GM18867 (cell line): ENCODE results near the gene TRAPPC13.
"Not testable (repeated sequence)": the region's sequence is repeated elsewhere in the genome, so short reads cannot be mapped to it uniquely, and the experiment has no call there.

Source experiments
- ATAC-seq: cut with Tn5 transposase; IDR thresholded peaks from one replicate; pipeline ENCODE4 v1.9.1; 2021; ENCODE audit warnings: mild to moderate bottlenecking, moderate library complexity; ENCODE audit not compliant: unreplicated experiment

Gene TRAPPC13, protein sequence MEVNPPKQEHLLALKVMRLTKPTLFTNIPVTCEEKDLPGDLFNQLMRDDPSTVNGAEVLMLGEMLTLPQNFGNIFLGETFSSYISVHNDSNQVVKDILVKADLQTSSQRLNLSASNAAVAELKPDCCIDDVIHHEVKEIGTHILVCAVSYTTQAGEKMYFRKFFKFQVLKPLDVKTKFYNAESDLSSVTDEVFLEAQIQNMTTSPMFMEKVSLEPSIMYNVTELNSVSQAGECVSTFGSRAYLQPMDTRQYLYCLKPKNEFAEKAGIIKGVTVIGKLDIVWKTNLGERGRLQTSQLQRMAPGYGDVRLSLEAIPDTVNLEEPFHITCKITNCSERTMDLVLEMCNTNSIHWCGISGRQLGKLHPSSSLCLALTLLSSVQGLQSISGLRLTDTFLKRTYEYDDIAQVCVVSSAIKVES

DNA sequence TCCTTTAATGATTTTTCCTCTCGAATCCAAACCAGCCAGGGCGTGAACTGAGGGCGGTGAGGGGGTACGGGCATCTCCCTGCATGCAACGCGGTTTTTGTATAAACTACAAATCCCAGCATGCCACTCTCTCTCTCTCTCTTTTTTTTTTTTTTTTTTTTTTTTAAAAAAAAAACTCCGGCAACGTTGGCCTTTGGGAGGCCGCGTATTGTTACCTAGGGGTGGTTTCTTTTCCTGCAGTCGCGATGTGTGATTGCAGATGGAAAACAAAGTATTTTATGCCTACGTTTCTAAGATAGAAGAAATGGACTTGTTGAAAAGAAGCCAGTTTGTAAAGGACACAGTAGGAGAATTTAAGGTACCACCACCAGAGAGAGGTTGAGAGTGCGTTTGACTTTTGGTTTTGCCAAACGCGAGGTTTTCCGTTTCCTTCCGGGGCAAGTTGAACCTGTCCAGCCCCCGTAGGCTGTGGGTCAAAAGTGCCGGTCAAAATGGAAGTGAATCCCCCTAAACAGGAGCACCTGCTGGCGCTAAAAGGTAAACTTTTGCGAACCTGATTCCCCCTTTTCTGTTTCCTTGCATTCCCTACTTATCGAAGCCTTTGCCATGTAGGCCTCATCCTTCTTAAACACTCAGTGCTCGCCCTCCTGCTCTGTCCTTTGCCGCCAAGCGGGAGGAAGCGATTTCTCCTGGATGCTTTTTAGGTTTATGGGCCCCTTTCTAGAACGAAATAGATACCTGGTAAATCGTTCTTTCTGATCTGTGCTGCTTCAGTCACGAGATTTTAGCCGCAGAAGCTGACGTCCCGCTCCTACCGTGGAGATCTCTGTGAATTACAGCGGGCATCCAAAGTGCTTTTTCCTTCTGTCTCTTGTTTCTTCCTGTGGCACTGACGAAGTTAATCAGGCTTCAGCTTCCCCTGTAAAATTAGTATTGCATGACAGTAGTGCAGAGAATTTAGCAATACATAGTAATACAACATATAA is at the start of gene TRAPPC13, which contains the start of gene SHLD3:
TRAPPC13 (plus strand) TSS at position 457 of the 985 bp plus-strand sequence; CDS start at position 491, 34 bp downstream.
SHLD3 (plus strand) TSS at position 457 of the 985 bp plus-strand sequence. CDS start 4,561 bp downstream, outside the sequence.
- ATAC-seq: peak; percentile 76

DNA sequence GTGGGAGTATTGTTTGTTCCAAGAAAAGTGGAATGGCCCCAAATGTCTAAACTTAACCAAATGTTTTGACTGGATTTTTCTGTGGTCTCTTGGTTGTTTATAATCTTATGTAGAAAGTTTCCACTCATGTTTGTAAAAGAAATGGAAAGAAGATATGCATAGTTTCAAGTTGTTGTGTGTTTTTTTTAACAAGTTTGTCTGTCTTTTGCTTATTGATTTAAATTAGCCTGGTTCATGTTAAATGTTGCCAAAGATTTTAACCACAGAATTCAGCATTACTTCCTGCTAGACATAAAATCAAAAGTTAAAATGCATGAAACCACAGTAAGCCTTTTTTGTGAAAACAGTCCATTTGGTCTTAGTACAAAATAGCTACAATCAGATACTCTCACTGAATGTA is 47.7 kb upstream of the TRAPPC13 start:
- no peak for ATAC-seq

DNA sequence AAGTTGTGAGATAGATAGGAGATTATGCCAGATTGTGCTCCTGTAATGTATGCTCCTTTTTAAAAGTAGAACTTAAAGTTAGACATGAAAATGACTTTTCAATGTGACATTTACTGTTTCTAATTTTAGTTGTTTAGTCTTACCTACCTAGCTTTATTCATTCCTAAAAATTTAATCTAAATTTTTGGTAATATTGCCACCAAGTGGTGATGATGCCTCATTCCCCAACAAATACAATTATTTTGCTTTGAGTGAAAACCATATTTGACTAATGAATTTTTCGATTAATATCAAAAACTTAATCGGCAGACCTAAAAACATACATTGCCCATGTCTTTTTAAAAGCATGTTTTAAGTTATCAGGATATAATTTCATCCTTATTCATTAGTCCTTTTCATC is 36.1 kb upstream of the TRAPPC13 start:
- no peak for ATAC-seq

DNA sequence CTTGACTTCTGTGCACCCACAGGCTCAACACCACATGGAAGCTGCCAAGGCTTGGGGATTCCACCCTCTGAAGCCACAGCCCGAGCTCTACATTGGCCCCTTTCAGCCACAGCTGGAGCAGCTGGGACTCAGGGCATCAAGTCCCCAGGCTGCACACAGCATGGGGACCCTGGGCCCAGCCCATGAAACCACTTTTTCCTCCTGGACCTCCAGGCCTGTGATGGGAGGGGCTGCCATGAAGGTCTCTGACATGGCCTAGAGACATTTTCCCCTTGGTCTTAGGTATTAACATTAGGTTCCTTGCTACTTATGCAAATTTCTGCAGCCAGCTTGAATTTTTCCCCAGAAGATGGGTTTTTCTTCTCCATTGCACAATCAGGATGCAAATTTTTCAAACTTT is 23.1 kb upstream of the TRAPPC13 start:
- not testable (repeated sequence) for ATAC-seq

DNA sequence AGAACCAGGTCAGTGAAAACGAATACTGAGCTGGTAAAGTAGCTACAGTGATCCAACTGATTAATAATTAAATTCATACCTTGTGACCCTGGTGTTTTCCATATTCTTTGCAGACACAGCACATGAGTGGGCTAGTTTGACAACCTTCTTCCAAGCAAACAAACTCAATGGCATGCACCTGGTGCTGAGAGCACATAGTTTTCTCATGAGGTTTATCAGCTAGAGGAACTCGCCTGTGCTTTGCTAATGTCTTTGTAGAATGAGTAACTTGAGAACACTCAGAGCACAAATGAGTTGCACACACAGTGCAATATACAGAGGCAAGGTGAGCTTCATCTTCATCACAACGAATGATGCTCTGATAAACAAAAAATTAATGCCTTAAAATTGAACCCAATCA is 13.3 kb upstream of the TRAPPC13 start:
- ATAC-seq: no peak

DNA sequence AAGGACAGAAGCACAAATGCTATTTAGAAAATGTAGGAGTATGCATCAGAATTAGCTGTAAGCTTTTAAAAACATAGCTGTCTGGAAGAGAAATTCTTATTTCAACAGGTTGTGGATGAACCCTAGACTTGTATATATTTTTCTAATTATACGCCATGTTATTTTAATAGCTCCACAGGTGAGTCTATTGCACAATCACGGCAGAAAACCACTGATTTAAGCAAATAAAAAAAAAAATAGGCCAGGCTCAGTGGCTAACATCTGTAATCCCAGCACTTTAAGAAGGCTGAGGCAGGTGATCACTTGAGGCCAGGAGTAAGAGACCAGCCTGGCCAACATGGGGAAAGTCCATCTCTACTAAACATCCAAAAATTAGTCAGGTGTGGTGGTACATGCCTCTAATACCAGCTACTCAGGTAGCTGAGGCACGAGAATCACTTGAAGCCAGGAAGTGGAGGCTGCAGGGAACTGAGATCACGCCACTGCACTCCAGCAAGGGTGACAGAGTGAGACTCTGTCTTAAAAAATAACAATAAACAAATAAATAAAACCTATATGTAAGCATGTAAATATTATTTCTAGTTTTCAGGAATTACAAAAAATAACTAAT is 12.4 kb upstream of the TRAPPC13 start:
- ATAC-seq: no peak

DNA sequence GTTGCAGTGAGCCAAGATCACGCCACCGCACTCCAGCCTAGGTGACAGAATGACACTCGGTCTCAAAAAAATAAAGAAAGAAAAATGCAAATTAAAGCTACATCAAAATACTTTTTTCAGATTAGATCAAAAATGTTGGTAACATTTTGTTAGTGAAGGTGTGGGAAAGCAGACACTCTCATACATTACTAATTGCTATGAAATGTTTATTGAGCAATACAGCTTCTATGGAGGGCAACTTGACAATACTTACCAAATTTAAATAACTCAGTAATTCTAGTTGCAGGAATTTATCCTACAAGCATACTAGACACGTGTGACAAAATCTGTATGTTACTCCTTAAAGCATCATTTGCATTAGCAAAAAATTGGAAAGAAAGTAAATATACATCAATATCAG is 4.8 kb upstream of the TRAPPC13 start:
- ATAC-seq: no peak

DNA sequence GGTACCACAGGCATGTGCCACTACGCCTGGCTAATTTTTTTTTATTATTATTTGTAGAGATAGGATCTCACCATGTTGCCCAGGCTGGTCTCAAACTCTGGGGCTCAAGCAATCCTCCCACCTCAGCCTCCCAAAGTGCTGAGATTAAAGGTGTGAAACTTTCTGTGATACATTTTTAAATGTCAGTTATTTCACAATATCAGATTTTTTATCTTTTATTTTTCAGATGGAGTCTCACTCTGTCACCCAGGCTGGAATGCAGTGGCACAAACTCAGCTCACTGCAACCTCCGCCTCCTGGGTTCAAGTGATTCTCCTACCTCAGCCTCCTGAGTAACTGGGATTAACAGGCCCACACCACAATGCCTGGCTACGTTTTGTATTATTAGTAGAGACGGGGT is 2.9 kb upstream of the TRAPPC13 start:
- not testable (repeated sequence) for ATAC-seq

DNA sequence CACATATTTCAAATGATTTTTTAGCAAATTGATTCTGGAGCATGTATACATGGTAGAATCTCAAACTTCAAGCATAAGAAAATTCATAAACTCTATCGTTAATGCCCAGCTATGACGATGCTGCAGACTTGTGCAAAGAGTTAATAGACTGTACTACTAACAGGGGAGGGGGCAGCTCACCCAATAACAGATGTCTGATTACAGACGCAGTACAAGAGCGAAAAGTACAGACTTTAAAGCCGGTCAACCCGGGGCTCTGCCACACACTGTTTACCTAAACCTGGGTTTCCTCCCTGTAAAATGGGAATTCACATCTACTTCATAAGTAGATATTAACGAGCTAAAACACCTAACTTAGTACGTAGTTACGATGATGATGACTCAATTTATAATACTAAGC is 1.3 kb upstream of the TRAPPC13 start:
- no peak for ATAC-seq

DNA sequence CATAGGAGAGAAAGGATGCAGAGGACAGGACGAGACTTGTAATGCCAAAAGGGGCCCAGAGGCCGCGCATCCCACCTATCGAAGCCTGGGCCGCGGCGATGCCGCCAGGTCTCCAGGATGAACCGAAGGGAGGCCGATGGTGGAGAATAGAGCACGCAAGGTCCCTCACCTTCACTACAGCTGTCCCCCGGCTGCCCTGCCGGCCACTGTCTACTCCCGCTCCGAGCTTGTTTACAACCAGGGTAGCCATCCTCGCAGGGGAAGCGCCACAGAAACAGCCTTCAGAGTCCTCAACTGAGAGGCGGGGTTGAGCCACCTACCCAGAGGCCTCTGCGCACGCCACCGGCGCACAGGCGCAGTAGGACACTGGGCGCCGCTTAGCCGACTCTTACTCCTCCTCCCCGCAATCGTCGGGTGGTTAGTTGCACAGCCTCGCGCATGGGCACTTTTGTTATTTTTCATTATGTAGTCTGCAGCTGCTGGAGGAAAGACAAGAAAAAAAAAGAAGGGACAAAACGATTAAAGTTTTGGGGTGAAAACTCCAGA is 729 bp upstream of the TRAPPC13 start, which contains the start of gene TRIM23:
TRIM23 (minus strand) TSS at position 309 of the 546 bp plus-strand sequence; CDS start at position 250, 59 bp downstream.
- ATAC-seq: peak; percentile 95

DNA sequence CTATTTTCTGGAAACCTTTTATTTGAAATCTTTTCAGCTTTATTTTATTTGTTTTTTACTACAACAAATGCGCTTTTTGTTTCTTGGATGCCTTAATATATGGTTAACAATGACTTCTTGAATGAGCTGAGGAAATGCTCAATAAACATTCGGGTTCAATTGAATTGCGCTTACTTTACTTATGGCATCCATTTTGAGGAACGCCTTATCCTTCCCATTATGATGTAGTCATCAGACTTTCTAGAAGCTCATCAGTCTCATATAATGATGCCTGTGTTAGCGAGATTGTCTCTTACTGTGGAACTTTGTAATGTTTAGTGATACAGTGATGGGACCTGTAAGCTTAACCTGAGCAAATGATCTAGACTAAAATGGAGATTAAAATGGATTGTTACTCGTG is 916 bp downstream of the TRAPPC13 start:
- ATAC-seq: no peak

DNA sequence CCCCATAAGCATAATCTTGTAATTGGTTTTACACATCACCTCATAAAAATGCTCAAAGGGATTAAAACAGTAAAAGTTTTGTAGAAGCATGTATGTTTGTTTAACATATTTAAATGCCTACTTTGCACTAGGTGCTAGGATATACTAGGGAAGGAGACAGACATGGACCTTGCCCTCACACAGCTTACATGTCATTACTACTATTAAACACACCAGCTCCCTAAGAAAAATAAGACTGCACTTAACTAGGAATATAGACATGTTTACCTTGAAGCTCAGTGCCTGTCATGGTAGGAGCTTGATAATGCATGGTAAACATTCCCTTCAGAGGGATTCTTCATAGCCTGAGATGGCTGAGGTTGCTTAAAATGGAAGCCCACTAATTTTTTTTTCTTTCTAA is 6.2 kb downstream of the TRAPPC13 start:
- ATAC-seq: no peak

DNA sequence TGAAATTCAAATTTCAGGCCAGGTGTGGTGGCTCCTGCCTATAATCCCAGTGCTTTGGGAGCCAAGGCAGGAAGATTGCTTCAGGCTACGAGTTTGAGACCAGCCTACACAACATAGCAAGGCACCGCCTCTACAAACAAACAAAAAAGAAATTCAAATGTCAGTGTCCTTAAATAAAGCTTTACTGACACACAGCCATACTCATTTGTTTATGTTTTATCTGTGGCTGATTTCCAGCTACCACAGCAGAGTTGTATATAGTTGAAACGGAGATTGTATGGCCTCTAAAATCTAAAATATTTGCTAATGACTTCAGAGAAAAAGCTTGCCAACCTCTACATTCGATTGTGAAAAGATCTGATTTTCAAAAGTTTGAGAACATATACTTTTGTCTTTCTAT is 15.4 kb downstream of the TRAPPC13 start:
- ATAC-seq: no peak

DNA sequence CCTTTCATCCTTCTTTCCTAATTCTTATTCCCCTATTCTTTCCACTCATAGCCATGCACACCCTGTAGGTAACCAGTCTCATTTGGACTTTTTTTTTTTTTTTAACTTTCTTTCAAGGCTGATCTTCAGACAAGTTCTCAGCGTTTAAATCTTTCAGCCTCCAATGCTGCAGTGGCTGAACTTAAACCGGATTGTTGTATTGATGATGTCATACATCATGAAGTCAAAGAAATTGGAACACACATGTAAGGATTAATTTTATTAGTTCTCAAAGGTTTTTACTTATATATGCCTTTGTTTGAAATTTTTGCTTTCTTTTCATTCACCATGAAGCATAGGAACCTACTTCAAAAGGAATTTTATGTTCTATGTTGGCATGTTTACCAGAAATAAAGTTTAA is 22.1 kb downstream of the TRAPPC13 start:
- no peak for ATAC-seq

DNA sequence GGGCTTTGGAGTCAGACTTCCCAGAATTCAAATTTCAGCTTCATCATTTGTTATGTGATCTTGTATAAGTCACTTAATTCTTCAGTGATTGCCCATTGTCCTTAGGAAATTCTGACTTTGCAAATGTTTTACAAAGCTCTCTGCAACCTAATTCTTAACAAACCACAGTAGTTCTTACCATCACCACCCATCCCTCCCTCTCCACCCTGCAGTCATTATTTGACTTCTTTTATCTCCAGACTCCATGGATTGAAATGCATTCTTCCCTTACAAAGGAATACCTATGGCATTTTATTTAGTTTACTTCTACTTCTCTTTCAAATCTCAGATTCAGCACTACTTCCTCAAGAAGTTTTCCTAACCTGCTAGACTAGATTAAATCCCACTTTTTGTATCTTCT is 23.1 kb downstream of the TRAPPC13 start:
- ATAC-seq: no peak

DNA sequence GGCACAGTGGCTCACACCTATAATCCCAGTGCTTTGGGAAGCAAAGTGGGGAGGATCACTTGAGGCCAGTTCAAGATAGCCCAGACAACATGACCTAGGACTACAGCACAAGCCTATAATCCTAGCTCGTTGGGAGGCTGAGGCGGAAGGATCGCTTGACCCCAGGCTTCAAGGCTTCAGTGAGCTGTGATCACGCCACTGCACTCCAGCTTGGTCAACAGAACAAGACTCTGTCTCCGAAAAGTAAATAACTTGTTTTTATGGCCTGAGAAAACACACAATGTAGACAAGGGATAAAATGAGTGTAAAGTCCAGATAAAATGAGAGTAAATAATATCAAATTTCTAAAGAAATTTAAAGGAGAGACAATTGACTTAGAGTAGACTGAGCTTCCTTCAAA is 26.3 kb downstream of the TRAPPC13 start:
- ATAC-seq: no peak

DNA sequence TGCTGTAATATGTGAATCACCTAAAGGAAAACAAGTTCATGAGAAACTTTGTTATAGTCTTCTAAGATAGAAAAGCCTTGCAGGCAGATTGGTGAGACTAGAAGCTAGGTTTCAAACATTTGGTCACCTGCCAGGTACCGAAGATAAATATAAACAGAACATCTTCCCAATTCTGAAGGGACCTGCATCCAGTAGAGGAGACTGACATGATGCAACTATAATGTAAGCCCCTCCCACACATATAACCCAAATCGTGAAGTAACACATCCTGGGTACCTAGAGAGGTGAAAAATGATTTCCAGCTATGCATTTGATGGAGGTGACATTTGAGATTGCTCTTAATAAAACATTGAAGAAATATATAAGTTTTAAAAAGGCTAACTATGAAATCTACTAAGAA is 29.9 kb downstream of the TRAPPC13 start:
- no peak for ATAC-seq

DNA sequence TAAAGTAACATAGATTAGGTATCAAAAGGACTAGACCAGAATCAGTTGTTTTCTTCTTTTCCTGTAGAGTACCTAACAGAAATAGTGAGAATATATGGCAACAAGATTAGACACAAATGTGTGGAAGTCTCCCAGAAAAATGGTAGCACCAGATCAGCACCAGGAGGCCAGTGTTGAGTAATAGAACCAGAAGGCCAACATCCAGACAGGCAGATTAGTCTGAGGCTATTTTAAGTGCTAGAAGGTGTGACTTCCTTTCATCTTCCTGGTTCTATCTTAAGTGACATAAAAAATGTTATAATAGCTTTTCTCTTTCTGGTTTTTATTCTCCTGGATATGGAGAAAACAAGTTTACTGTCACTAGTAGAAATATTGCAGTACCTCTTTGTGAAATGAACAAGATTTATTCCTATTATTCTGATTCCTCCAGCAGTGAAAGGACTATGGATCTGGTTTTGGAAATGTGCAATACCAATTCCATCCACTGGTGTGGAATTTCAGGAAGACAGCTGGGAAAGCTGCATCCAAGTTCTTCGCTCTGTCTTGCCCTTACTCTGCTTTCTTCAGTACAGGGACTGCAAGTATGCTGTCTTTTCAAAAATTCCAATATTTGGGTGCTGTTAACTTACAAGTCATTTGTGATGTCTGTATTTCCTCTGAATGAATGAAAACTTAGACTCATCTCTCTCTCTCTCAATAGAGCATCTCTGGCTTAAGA is 39.1 kb downstream of the TRAPPC13 start:
- no peak for ATAC-seq

DNA sequence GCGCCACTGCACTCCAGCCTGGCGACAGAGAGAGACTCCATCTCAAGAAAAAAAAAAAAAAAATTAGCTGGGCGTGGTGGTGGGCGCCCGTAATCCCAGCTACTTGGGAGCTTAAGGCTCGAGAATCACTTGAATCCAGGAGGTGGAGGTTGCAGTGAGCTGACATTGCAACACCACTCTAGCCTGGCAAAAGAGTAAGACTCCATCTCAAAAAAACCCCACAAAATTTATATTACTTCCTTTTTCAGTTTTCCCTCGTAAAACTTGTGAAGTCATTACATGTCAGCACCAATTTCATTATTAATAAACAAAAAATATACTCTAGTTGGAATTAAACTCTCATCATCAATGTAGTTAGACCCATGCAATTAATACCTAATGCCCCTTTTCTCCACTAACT is 43.9 kb downstream of the TRAPPC13 start:
- ATAC-seq: no peak

DNA sequence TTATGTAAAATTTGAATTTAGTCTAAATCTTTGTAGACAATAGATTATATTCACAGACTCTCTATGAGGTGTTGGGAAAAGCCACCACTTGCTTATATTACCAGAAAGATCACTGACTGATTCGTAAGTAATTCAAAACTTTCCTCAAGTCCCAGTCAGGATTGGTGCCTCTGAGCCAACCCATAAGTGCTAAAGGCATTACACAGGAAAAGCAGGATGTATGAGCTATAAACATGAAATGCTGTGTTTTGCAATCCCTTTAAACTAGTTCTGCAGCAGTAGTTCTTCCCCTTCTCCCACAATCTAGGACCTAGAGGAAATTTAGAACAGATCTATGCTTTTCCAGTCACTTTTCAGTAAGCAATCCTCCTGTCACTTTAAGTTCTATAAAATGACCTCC is 48.0 kb downstream of the TRAPPC13 start:
- no peak for ATAC-seq
